D721Med (cell line): ENCODE results near the gene RFPL1.
"Not testable (repeated sequence)": the region's sequence is repeated elsewhere in the genome, so short reads cannot be mapped to it uniquely, and the experiment has no call there.

Experiments used
- DNase-seq: peaks from one replicate; pipeline ENCODE4 v3.0.0; 2011; ENCODE audit warnings: low spot score; ENCODE audit not compliant: insufficient read length
- FAIRE-seq: peaks from 2 replicates; lab custom pipeline; 2011; peaks lifted over from hg19 to GRCh38; lab: Jason Lieb, UNC
- CTCF ChIP-seq: IDR thresholded peaks from 2 replicates; pipeline ENCODE4 v1.5.1; 2012; ENCODE audit warnings: mild to moderate bottlenecking, control low read depth; ENCODE audit not compliant: insufficient read depth; ENCODE audit errors: missing control alignments

Gene RFPL1

GRCh38 chr22:29482726-29483125, 44.3 kb downstream of the RFPL1 start:
- no peak for TF ChIP-seq CTCF
- FAIRE-seq (no peak), DNase-seq (no peak)

- FAIRE-seq, result no peak
Measured at GRCh38 chr22:29483254-29483653, 44.9 kb downstream of the RFPL1 start.

GRCh38 chr22:29484642-29485041, 46.3 kb downstream of the RFPL1 start:
- TF ChIP-seq CTCF, result no peak
- DNase-seq, result no peak
- no peak for FAIRE-seq

More at GRCh38 chr22:29483254-29483653, 44.9 kb downstream of the RFPL1 start:
- TF ChIP-seq CTCF, result no peak
- no peak for DNase-seq

- FAIRE-seq (no peak), DNase-seq (no peak)
- no peak for TF ChIP-seq CTCF
Measured at GRCh38 chr22:29485448-29485847, 47.1 kb downstream of the RFPL1 start.

- FAIRE-seq (no peak), DNase-seq (no peak)
Measured at GRCh38 chr22:29487426-29487986, 49.1 kb downstream of the RFPL1 start.

GRCh38 chr22:29489127-29489780, 50.9 kb downstream of the RFPL1 start:
- FAIRE-seq, DNase-seq: not testable (repeated sequence)

More at GRCh38 chr22:29487426-29487986, 49.1 kb downstream of the RFPL1 start:
- no peak for TF ChIP-seq CTCF

- no peak for TF ChIP-seq CTCF
Measured at GRCh38 chr22:29491012-29491411, 52.6 kb downstream of the RFPL1 start.

More at GRCh38 chr22:29491012-29491411, 52.6 kb downstream of the RFPL1 start:
- no peak for FAIRE-seq
- no peak for DNase-seq
